GM12801 (cell line): ENCODE data around the gene MGAT5.

ENCODE experiments used
- TF ChIP-seq, protein P1 (sequence below): IDR thresholded peaks from one replicate; pipeline ENCODE4 v1.5.1; 2011; ENCODE audit warnings: control low read depth; ENCODE audit not compliant: insufficient read length; ENCODE audit errors: extremely low read depth

The MGAT5 gene, protein sequence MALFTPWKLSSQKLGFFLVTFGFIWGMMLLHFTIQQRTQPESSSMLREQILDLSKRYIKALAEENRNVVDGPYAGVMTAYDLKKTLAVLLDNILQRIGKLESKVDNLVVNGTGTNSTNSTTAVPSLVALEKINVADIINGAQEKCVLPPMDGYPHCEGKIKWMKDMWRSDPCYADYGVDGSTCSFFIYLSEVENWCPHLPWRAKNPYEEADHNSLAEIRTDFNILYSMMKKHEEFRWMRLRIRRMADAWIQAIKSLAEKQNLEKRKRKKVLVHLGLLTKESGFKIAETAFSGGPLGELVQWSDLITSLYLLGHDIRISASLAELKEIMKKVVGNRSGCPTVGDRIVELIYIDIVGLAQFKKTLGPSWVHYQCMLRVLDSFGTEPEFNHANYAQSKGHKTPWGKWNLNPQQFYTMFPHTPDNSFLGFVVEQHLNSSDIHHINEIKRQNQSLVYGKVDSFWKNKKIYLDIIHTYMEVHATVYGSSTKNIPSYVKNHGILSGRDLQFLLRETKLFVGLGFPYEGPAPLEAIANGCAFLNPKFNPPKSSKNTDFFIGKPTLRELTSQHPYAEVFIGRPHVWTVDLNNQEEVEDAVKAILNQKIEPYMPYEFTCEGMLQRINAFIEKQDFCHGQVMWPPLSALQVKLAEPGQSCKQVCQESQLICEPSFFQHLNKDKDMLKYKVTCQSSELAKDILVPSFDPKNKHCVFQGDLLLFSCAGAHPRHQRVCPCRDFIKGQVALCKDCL

GRCh38 chr2:134253804-134254203, at the start of gene MGAT5:
Gene MGAT5, plus strand, starts transcription at chr2:134254072. Its CDS starts 332 bp downstream, at chr2:134254404.
- TF ChIP-seq, protein P1, sequence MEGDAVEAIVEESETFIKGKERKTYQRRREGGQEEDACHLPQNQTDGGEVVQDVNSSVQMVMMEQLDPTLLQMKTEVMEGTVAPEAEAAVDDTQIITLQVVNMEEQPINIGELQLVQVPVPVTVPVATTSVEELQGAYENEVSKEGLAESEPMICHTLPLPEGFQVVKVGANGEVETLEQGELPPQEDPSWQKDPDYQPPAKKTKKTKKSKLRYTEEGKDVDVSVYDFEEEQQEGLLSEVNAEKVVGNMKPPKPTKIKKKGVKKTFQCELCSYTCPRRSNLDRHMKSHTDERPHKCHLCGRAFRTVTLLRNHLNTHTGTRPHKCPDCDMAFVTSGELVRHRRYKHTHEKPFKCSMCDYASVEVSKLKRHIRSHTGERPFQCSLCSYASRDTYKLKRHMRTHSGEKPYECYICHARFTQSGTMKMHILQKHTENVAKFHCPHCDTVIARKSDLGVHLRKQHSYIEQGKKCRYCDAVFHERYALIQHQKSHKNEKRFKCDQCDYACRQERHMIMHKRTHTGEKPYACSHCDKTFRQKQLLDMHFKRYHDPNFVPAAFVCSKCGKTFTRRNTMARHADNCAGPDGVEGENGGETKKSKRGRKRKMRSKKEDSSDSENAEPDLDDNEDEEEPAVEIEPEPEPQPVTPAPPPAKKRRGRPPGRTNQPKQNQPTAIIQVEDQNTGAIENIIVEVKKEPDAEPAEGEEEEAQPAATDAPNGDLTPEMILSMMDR, result no peak

DNA sequence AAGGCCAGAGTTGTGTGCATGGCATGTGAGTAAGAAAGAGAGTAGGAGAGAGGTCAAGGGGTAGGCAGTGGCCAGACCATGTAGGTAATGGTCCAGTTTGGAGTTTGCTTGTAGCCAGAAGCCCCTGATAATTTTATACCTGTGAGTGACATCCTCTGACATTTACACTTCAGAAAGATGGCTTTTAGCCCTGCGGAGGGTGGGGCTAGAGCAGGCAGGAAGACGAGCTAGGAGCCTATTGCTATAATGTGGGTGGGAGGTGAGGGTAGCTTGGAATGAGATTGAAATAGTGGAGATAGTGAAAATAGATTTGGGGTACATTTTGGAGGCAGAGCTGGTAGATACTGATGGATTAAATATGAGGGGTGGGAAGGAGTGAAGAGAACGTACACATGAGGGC, 48.8 kb upstream of the MGAT5 start:
- TF ChIP-seq, protein P1, result no peak

DNA sequence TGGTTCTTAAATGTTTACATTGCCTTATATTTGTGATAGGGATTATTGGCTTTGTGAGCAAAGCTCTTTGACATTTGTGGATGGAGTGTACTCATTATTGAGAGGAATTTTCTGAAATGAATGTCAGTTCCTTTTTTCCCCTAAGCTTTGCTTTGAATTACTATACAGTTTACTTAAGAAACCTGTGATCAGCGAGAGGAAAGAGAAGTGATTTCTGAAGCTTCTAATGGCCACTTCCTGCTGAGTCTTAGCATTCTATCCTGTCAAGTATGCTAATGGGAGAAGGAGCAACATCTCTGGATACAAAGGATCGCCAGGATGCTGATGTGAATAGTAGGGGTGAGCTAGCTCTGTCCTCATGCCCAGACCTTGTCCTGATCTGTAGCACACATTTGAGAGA, 47.8 kb upstream of the MGAT5 start:
- TF ChIP-seq, protein P1, result no peak

- TF ChIP-seq, protein P1, result no peak
Measured at GRCh38 chr2:134206573-134206972, 47.3 kb upstream of the MGAT5 start.

DNA sequence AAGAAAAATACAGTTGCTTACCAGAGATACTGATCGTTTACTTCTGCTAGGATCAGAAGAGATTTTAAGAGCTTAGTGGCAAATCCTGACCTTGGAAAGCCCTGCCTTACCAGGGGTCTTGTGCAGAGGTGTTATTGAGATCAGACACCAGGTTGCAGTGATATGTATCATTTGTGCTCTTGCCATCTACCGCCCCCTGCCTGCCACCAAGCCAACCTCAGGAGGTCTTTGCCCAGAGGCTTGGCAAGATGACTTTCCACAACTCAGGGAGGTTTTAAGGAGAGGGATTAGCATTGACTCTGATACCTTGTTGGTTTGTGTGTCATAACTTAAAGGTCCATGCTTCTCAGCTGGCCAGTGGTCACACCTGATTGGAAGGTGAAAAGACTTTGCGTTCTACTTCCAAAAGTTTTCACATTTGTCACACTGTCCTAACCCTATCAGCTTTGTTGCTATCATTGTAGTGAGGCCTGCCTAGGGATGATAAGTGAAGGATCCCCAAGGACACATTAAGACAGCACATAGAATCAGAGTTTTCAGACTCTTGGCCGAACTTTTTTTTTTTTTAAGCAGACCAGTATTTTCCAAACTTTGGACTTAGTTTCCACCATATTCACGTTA, 46.2 kb upstream of the MGAT5 start:
- TF ChIP-seq, protein P1, result no peak

GRCh38 chr2:134208825-134209224, 45.0 kb upstream of the MGAT5 start:
- TF ChIP-seq, protein P1, result no peak

- TF ChIP-seq, protein P1, result no peak
Measured at GRCh38 chr2:134212746-134213145, 41.1 kb upstream of the MGAT5 start.
